Measurements from ENCODE around the gene FERMT2. TPM values are rescaled to one million over a fixed set of nuclear protein-coding genes. Genes with fewer than 3 reads are reported as not detected.

Gene FERMT2
- total RNA-seq, 1 donor from 2014 or later: 64.2 TPM

DNA sequence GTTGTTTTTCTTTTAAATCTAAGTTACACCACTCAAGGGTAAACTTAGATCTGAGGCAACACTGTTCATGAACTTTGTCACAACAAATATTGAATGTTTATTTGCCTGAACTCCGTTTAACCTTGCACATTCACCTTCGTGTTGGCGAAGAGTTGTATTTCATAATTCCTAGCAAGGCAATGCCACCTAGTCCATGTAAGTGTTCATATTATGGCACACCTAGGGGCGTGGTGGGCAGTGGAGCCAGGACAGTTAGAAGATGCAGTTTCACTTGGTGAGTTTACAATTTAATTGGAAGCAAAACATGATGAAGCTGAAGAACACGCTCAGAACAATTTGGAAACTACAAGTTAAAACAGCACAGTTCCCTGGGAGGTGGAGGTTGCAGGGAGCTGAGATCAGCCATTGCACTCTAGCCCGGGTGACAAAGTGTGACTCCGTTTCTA lies 129.0 kb downstream of the FERMT2 start:
- DNase-seq (ENCODE audit: low read depth, low spot score): no peak
- no peaks in the 10 kb centered on the region for H3K36me3 Mint-ChIP-seq (ENCODE audit: low read depth)
- no peaks in the 10 kb centered on the region for H3K9me3 Mint-ChIP-seq
- no peaks in the 10 kb centered on the region for H3K4me1 Mint-ChIP-seq
- H3K4me3 Mint-ChIP-seq: no peak overlapping the region
- H3K27ac Mint-ChIP-seq (ENCODE audit: unreplicated experiment): no peak overlapping the region
- no peaks in the 10 kb centered on the region for H3K27me3 Mint-ChIP-seq (ENCODE audit: low read depth)
- no peak for TF ChIP-seq CTCF (conservative IDR thresholded peaks at IDR 0.05)

GRCh38 chr14:52808101-52808500 lies 142.7 kb downstream of the FERMT2 start:
- Mint-ChIP-seq H3K4me1 (peaks cover 3% of the 10 kb centered on the region), H3K27ac (ENCODE audit: unreplicated experiment) (no peak overlapping the region), H3K9me3 (no peaks in the 10 kb centered on the region), H3K36me3 (ENCODE audit: low read depth) (no peaks in the 10 kb centered on the region), H3K4me3 (no peak overlapping the region), H3K27me3 (ENCODE audit: low read depth) (no peaks in the 10 kb centered on the region)
- DNase-seq (ENCODE audit: low read depth, low spot score): no peak
- no peak for TF ChIP-seq CTCF (conservative IDR thresholded peaks at IDR 0.05)

Other genes with a start within 250 kb of the FERMT2 start
- 108 and 109 TPM in 2 replicates for gene PSMC6, start 243.8 kb downstream of the FERMT2 start, total RNA-seq
- gene STYX, start 220.9 kb downstream of the FERMT2 start, total RNA-seq: 11.8 and 13.2 TPM in 2 replicates
- gene GNPNAT1, start 159.4 kb downstream of the FERMT2 start, total RNA-seq: 27.7 and 27.9 TPM in 2 replicates
- 17.9 and 18.0 TPM in 2 replicates for gene DDHD1, start 202.3 kb upstream of the FERMT2 start, total RNA-seq

All from neural crest cell (in vitro differentiated cells).